Lower lobe of right lung (tissue), 2 donors: ENCODE data around the gene PRM1. TPM values are rescaled to one million over a fixed set of nuclear protein-coding genes. Genes with fewer than 3 reads are reported as not detected.

Experiments
- ATAC-seq, 2 donors: fragments of 200-7000 bp; cut with Tn5 transposase; one replicate each; pipeline ENCODE4 v1.9.1; 2020 to 2022; ENCODE audit warnings: mild to moderate bottlenecking in 2 of 2, moderate library complexity in 2 of 2
- DNase-seq: peaks from one replicate; pipeline ENCODE4 v3.0.0-alpha.2; 2020
- H3K27ac ChIP-seq: fragments of 200-600 bp; one replicate; pipeline ENCODE4 v1.8.0; 2022
- H3K27me3 ChIP-seq: fragments of 200-600 bp; one replicate; pipeline ENCODE4 v1.8.0; 2022; ENCODE audit warnings: low read depth
- H3K36me3 ChIP-seq: fragments of 200-600 bp; one replicate; pipeline ENCODE4 v1.8.0; 2022; ENCODE audit warnings: mild to moderate bottlenecking
- H3K4me1 ChIP-seq: fragments of 200-600 bp; one replicate; pipeline ENCODE4 v1.8.0; 2022
- H3K4me3 ChIP-seq: fragments of 200-600 bp; one replicate; pipeline ENCODE4 v1.8.0; 2022; ENCODE audit warnings: mild to moderate bottlenecking
- H3K9me3 ChIP-seq: fragments of 200-600 bp; one replicate; pipeline ENCODE4 v1.8.0; 2022
- intact Hi-C: fragments of 100-400 bp; cut with DNase I; formaldehyde crosslinking; loops from one replicate; pipeline ENCODE4 v1.11.0; 2022
- total RNA-seq: library from RNA; stranded (reverse); fragmentation: NEBNext Ultra II Directional; extraction: Animal tissue kit (Norgen Biotek cat#: 25700); gene quantifications from one replicate; pipeline ENCODE4 v1.2.1, GENCODE V29; 2021
- TF ChIP-seq, protein P1 (sequence below): fragments of 200-600 bp; IDR thresholded peaks from one replicate; pipeline ENCODE4 v1.8.0; 2022; ENCODE audit warnings: antibody characterized with exemption, mild to moderate bottlenecking
- donor health status: DM: no; HTN: yes; CAD: no; lungs with severe emphysema.

The PRM1 gene
- total RNA-seq, 1 donor from 2014 or later, result not detected

GRCh38 chr16:11296706-11297491 lies 15.8 kb upstream of the PRM1 start:
- intact Hi-C loops, result no loop called here
- ATAC-seq, result peak; percentile 46 to 63
- Histone ChIP-seq H3K36me3 (no peaks in the 10 kb centered on the region), H3K27ac (peak overlapping the region; percentile 62), H3K9me3 (no peaks in the 10 kb centered on the region), H3K27me3 (no peaks in the 10 kb centered on the region), H3K4me3 (peak overlapping the region; percentile 29), H3K4me1 (peaks cover 27% of the 10 kb centered on the region)
- no peak for DNase-seq
- TF ChIP-seq, protein P1, sequence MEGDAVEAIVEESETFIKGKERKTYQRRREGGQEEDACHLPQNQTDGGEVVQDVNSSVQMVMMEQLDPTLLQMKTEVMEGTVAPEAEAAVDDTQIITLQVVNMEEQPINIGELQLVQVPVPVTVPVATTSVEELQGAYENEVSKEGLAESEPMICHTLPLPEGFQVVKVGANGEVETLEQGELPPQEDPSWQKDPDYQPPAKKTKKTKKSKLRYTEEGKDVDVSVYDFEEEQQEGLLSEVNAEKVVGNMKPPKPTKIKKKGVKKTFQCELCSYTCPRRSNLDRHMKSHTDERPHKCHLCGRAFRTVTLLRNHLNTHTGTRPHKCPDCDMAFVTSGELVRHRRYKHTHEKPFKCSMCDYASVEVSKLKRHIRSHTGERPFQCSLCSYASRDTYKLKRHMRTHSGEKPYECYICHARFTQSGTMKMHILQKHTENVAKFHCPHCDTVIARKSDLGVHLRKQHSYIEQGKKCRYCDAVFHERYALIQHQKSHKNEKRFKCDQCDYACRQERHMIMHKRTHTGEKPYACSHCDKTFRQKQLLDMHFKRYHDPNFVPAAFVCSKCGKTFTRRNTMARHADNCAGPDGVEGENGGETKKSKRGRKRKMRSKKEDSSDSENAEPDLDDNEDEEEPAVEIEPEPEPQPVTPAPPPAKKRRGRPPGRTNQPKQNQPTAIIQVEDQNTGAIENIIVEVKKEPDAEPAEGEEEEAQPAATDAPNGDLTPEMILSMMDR, result no peak

DNA sequence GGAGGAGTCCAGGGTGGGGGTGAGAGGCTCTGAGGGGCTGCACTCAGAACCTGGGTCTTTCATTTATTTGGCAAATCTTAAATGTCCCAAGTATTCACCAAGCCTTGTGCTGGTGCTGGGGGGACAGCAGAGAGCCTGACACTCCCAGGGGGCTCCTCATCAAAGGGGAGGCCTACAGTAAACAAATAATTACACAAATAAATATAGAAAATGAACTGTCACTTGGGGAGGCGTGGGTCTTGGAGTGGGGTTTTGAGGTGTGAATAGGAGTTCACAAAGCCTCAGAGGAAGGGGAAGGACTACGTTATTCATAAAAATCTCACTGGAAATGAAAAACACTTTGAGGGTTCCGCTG lies 15.2 kb upstream of the PRM1 start:
- no peaks in the 10 kb centered on the region for H3K27me3 ChIP-seq
- DNase-seq (no peak), ATAC-seq (no peak)
- TF ChIP-seq, protein P1, result no peak
- no peak overlapping the region for H3K27ac ChIP-seq
- H3K4me3 ChIP-seq, result no peak overlapping the region
- intact Hi-C loops, result no loop called here
- H3K36me3 ChIP-seq, result no peaks in the 10 kb centered on the region
- H3K4me1 ChIP-seq, result peaks cover 27% of the 10 kb centered on the region
- H3K9me3 ChIP-seq, result no peaks in the 10 kb centered on the region

- intact Hi-C loops, result no loop called here
- Histone ChIP-seq H3K4me1 (peaks cover 27% of the 10 kb centered on the region), H3K27ac (no peak overlapping the region), H3K9me3 (no peaks in the 10 kb centered on the region), H3K27me3 (no peaks in the 10 kb centered on the region), H3K36me3 (no peaks in the 10 kb centered on the region), H3K4me3 (no peak overlapping the region)
- ATAC-seq (no peak), DNase-seq (no peak)
- TF ChIP-seq, protein P1, result no peak
These were observed 14.5 kb upstream of the PRM1 start for GRCh38 chr16:11295672-11296071.

GRCh38 chr16:11292076-11292748 lies 11.1 kb upstream of the PRM1 start:
- intact Hi-C loops, result no loop called here

DNA sequence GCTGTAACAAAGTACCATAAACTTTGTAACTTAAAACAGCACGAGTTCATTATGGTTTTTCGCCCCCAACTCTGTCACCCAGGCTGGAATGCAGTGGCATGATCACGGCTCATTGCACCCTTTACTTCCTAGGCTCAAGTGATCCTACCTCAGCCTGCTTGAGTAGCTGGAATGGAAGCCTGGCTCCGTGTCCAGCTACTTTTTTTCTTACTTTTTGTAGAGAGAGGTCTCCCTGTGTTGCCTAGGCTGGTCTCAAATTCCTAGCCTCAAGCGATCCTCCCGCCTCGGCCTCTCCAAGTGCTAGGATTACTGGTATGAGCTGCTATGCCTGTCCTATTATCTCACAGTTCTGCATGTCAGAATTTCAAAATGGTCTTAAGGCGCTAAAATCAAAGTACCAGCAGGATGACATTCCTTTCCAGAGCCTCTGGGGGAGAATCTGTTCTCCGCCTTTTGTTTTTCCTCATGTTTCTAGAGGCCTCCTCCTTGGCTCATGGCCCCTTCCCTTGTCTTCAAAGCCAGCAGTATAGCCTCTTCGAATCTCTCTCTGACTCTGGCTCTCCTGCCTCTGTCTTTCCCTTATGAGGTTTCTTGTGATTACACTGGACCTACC lies 10.1 kb upstream of the PRM1 start:
- intact Hi-C loops, result no loop called here
- H3K27ac ChIP-seq, result no peak overlapping the region
- DNase-seq (no peak), ATAC-seq (no peak)
- H3K4me3 ChIP-seq, result no peak overlapping the region
- H3K27me3 ChIP-seq, result no peaks in the 10 kb centered on the region
- TF ChIP-seq, protein P1, result no peak
- H3K4me1 ChIP-seq, result peaks cover 3% of the 10 kb centered on the region
- no peaks in the 10 kb centered on the region for H3K36me3 ChIP-seq
- H3K9me3 ChIP-seq, result no peaks in the 10 kb centered on the region

More at GRCh38 chr16:11292076-11292748, 11.1 kb upstream of the PRM1 start:
- TF ChIP-seq, protein P1, result no peak
- Histone ChIP-seq H3K27ac (no peak overlapping the region), H3K4me3 (no peak overlapping the region), H3K36me3 (no peaks in the 10 kb centered on the region), H3K9me3 (no peaks in the 10 kb centered on the region), H3K4me1 (peaks cover 13% of the 10 kb centered on the region), H3K27me3 (no peaks in the 10 kb centered on the region)
- ATAC-seq (no peak), DNase-seq (no peak)
